ENCODE measurements around the gene DNAJC13. TPM values are rescaled to one million over a fixed set of nuclear protein-coding genes. Genes with fewer than 3 reads are reported as not detected.
A peak's percentile ranks its signal among the peaks of the same experiment; 100 is the strongest.

The DNAJC13 gene
- total RNA-seq, 1 experiment from 2014 or later: 28.5 TPM

- TF ChIP-seq AFF4 (CRISPR knock-in tag; IDR thresholded peaks at IDR 0.05; ENCODE audit: borderline replicate concordance): no peak
- TF ChIP-seq TEAD1 (CRISPR knock-in tag; IDR thresholded peaks at IDR 0.05): no peak
- TF ChIP-seq, protein P1, sequence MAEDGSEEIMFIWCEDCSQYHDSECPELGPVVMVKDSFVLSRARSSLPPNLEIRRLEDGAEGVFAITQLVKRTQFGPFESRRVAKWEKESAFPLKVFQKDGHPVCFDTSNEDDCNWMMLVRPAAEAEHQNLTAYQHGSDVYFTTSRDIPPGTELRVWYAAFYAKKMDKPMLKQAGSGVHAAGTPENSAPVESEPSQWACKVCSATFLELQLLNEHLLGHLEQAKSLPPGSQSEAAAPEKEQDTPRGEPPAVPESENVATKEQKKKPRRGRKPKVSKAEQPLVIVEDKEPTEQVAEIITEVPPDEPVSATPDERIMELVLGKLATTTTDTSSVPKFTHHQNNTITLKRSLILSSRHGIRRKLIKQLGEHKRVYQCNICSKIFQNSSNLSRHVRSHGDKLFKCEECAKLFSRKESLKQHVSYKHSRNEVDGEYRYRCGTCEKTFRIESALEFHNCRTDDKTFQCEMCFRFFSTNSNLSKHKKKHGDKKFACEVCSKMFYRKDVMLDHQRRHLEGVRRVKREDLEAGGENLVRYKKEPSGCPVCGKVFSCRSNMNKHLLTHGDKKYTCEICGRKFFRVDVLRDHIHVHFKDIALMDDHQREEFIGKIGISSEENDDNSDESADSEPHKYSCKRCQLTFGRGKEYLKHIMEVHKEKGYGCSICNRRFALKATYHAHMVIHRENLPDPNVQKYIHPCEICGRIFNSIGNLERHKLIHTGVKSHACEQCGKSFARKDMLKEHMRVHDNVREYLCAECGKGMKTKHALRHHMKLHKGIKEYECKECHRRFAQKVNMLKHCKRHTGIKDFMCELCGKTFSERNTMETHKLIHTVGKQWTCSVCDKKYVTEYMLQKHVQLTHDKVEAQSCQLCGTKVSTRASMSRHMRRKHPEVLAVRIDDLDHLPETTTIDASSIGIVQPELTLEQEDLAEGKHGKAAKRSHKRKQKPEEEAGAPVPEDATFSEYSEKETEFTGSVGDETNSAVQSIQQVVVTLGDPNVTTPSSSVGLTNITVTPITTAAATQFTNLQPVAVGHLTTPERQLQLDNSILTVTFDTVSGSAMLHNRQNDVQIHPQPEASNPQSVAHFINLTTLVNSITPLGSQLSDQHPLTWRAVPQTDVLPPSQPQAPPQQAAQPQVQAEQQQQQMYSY (CRISPR knock-in tag; IDR thresholded peaks at IDR 0.05): no peak
- TF ChIP-seq FOXK1 (CRISPR knock-in tag; IDR thresholded peaks at IDR 0.05): no peak
- TF ChIP-seq USF2 (CRISPR knock-in tag; IDR thresholded peaks at IDR 0.05): no peak
- no peak for TF ChIP-seq IRF1 (CRISPR knock-in tag; IDR thresholded peaks at IDR 0.05)
- TF ChIP-seq ZNF423 (CRISPR knock-in tag; IDR thresholded peaks at IDR 0.05): peak; percentile 56
- no peak for TF ChIP-seq ZNF232 (CRISPR knock-in tag; IDR thresholded peaks at IDR 0.05)
- no peak for TF ChIP-seq CBFB (CRISPR knock-in tag; IDR thresholded peaks at IDR 0.05; ENCODE audit: low read depth)
- no peak for TF ChIP-seq ZNF671 (CRISPR knock-in tag; IDR thresholded peaks at IDR 0.05)
- TF ChIP-seq RORB (CRISPR knock-in tag; IDR thresholded peaks at IDR 0.05): no peak
- TF ChIP-seq, protein P2, sequence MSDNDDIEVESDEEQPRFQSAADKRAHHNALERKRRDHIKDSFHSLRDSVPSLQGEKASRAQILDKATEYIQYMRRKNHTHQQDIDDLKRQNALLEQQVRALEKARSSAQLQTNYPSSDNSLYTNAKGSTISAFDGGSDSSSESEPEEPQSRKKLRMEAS (CRISPR knock-in tag; IDR thresholded peaks at IDR 0.05): no peak
- TF ChIP-seq STAT6 (CRISPR knock-in tag; conservative IDR thresholded peaks at IDR 0.05; ENCODE audit: low read depth): no peak
- TF ChIP-seq, protein P3, sequence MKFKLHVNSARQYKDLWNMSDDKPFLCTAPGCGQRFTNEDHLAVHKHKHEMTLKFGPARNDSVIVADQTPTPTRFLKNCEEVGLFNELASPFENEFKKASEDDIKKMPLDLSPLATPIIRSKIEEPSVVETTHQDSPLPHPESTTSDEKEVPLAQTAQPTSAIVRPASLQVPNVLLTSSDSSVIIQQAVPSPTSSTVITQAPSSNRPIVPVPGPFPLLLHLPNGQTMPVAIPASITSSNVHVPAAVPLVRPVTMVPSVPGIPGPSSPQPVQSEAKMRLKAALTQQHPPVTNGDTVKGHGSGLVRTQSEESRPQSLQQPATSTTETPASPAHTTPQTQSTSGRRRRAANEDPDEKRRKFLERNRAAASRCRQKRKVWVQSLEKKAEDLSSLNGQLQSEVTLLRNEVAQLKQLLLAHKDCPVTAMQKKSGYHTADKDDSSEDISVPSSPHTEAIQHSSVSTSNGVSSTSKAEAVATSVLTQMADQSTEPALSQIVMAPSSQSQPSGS (CRISPR knock-in tag; IDR thresholded peaks at IDR 0.05; ENCODE audit: borderline replicate concordance, low read depth): no peak
- TF ChIP-seq ATF1 (CRISPR knock-in tag; IDR thresholded peaks at IDR 0.05): no peak
- TF ChIP-seq, protein P4, sequence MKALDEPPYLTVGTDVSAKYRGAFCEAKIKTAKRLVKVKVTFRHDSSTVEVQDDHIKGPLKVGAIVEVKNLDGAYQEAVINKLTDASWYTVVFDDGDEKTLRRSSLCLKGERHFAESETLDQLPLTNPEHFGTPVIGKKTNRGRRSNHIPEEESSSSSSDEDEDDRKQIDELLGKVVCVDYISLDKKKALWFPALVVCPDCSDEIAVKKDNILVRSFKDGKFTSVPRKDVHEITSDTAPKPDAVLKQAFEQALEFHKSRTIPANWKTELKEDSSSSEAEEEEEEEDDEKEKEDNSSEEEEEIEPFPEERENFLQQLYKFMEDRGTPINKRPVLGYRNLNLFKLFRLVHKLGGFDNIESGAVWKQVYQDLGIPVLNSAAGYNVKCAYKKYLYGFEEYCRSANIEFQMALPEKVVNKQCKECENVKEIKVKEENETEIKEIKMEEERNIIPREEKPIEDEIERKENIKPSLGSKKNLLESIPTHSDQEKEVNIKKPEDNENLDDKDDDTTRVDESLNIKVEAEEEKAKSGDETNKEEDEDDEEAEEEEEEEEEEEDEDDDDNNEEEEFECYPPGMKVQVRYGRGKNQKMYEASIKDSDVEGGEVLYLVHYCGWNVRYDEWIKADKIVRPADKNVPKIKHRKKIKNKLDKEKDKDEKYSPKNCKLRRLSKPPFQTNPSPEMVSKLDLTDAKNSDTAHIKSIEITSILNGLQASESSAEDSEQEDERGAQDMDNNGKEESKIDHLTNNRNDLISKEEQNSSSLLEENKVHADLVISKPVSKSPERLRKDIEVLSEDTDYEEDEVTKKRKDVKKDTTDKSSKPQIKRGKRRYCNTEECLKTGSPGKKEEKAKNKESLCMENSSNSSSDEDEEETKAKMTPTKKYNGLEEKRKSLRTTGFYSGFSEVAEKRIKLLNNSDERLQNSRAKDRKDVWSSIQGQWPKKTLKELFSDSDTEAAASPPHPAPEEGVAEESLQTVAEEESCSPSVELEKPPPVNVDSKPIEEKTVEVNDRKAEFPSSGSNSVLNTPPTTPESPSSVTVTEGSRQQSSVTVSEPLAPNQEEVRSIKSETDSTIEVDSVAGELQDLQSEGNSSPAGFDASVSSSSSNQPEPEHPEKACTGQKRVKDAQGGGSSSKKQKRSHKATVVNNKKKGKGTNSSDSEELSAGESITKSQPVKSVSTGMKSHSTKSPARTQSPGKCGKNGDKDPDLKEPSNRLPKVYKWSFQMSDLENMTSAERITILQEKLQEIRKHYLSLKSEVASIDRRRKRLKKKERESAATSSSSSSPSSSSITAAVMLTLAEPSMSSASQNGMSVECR (CRISPR knock-in tag; IDR thresholded peaks at IDR 0.05; ENCODE audit: borderline replicate concordance): no peak
- TF ChIP-seq FOXP4 (CRISPR knock-in tag; IDR thresholded peaks at IDR 0.05): 0 out of 2 replicates have a peak, but pooled peaks have one; percentile 15
Measured at GRCh38 chr3:132382688-132383194, 34.6 kb upstream of the DNAJC13 start (continued).
